Mammary epithelial cell (primary cell): Measurements from ENCODE around the gene PAX3.

Source experiments
- CTCF ChIP-seq, 2 donors: IDR thresholded peaks in 1 of 2; conservative IDR thresholded peaks in 1 of 2; 2 replicates each; pipeline ENCODE4 v1.5.1; 2011 to 2012; ENCODE audit warnings: inconsistent platforms in 2 of 2, low read length in 2 of 2, mild to moderate bottlenecking in 2 of 2, control low read depth in 1 of 2, low read depth in 1 of 2; ENCODE audit not compliant: insufficient read depth in 1 of 2; ENCODE audit errors: extremely low read depth in 1 of 2
- EZH2 ChIP-seq: IDR thresholded peaks from 2 replicates; pipeline ENCODE4 v1.6.1; 2012; ENCODE audit warnings: low read length, inconsistent platforms, borderline replicate concordance

GRCh38 chr2:222315443-222316121, 16.8 kb upstream of the PAX3 start:
- TF ChIP-seq CTCF (conservative IDR thresholded peaks at IDR 0.05 in 1 of 2, IDR thresholded peaks at IDR 0.05 in 1 of 2; ENCODE audit: extremely low read depth in 1 of 2, insufficient read depth in 1 of 2, low read depth in 1 of 2, low read length in 2 of 2) = peak in 1 of 2 donors; percentile 19
- TF ChIP-seq EZH2 = no peak
